Dedifferentiated amniotic fluid mesenchymal stem cell (primary cell): ENCODE results near the gene PRKACG.

ENCODE experiments used
- DNase-seq: peaks from one replicate; pipeline ENCODE4 v3.0.0-alpha.2; 2016; ENCODE audit errors: extremely low spot score

Gene PRKACG

DNA sequence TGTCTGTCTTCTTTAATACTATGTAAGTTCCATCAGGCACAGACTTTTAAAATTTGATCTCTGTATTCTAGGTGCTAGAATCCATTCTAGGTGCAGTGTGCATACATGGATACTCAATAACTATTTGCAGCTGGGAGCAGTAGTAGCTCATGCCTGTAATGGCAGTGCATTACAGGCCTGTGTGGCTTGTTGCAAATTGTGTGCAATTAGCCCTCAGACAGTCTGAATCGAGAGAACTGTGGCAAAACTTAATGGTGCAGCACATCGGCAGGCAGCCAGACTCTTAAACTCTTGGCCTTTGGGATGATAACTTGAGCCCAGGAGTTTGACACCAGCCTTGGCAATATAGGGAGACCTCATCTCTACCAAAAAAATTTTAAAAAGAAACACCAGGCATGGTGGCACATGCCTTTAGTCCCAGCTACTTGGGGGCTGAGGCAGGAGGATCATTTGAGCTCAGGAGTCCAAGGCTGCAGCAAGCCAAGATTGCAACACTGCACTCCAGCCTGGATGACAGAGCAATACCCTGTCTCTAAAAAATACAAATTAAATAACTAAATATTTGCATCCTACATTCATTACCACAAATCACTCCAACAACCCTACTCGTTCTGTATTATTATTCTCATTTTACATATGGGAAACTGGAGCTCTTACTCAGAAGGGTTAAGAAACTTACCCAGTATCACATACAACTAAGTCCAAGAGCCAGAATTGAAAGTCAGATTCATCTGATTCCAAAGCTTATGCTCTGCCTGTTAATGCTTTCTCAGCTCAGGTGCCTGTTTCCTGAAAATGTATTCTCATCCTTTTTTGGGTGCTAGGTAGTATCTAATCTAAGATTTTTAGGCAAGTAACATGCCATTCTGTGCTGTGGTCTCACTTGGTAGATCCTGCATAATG is 30.1 kb downstream of the PRKACG start:
- DNase-seq = no peak

DNA sequence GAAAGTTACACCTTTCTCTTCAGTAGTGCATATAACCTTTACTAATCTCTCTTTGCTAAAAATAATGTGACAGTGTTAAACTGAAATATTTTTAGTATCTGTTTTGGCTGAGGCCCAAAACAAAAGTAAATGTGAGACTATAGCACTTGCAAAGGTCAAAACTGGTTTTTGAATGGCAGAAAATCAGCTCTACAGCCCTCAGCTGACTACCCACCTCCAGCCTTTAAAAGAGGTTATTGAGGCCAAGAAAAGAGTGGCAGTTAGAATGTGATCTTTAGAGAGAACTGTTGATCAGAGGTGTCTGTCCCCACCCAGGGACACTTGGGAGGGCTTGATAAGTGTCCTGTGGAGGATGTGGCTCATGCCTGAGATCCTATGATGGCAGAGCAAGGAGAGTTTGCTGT is 30.9 kb downstream of the PRKACG start:
- DNase-seq = no peak

DNA sequence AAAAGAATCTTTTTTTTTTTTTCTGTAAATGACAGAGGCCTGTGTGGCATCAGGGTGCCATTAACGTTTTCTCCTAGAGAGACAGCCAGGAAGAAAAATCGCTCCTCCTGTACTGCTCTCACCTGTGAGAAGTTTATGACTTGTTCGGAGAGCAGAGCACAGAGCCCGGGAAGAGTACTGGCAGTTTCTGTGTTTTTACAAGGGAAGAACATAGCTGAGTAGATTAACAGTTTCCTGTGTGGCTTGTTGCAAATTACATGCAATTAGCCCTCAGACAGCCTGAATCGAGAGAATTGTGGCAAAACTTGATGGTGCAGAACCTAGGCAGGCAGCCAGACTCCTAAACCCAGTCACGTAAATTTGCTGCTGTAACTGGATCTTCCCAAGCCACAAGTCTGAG is 32.1 kb downstream of the PRKACG start:
- no peak for DNase-seq

DNA sequence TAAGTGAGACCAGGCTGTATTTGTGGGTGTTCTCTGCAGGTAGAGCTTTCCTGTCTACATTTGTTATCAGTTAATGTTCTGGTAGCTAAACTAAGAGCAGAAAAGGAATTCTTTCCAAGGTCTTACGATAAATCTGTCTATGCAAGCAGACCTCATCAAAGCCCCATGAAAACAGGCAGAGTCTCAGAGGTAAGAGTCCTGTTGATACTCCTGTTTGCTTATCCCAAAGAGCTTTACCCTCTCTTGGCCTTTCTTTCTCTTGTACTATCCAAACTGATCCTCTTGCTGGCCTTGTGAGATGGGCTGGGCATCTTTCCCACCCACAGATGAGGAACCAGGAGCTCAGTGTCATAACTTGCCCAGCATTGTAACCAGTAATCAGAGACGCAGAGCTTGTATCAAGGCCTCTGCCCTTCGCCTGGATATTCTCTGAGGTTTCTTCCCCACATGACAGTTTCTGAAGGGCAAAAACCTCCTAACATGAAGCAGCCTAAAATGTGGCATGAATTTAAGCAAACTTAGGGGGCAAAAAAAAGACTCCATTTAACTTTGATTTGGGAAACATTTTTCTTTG is 33.5 kb downstream of the PRKACG start:
- no peak for DNase-seq

DNA sequence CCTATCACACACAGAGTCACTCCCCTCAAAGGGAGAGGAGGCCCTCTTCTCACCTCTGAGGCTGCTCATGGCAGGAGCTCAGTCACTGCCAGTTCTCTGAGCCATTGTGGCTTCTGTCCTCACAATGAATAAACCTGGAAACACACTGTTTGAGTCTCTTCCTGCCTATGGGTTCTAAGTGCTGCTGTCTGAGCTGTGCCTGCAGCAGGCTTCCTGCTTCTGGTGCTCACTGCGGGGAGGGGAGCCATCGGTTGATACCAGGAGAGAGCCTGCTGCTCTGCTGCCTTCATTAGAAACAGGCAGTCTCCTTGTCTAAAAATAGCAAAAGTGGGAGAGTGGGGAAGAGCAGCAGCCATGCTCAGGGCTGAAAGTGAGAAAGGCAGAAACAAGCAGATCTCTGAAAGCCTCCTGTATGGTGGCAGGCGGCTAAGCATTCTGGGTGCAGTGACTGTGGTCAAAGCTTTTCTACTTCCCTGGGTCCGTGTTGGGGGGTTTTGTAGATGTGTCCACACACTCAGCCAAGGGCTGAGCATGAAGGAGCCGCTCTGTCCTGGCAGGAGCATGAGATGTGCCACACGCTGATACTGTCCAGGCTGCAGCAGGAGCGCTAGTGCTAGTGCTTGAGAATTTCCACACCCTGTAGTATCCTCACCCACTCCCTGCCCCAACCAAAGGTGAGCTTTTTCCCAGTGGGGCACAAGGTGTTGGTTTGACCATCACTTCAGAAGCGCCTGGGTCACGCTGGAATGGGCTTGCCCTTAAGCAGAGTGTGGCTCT is 34.2 kb downstream of the PRKACG start:
- no peak for DNase-seq

DNA sequence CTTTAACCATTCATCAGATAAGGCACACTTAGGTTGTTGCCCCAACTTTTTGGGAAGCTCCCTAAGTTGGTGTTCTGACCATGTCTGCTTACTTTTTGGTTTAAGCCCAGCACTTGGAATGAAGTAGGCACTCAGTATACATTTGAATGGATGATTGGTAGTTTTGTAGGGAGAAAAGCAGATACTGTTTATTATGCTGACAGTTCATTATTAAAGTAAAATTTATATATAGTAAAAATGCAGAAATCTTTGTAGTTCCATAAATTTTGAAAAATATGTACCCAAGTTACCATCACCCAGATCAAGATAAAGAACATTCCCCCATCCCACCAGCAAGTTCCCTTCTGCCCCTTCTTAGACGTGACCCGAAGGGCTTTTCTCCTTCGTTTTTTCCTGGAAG is 35.4 kb downstream of the PRKACG start:
- no peak for DNase-seq

DNA sequence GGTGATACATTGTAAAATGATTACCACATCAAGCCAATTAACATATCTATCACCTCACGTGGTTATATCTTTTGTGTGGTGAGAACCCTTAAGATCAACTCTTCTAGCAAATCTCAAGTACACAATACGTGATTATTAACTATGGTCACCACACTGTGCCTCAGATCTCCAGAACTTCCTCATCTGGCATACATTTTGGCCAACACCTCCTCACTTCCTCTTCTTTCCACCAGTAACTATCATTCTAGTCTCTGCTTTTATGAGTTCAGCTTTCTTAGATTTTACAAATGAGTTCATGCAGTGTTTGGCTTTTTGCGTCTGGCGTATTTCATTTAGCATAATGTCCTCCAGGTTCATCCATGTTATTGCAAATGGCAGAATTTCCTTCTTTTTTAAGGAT is 35.8 kb downstream of the PRKACG start:
- DNase-seq = no peak

DNA sequence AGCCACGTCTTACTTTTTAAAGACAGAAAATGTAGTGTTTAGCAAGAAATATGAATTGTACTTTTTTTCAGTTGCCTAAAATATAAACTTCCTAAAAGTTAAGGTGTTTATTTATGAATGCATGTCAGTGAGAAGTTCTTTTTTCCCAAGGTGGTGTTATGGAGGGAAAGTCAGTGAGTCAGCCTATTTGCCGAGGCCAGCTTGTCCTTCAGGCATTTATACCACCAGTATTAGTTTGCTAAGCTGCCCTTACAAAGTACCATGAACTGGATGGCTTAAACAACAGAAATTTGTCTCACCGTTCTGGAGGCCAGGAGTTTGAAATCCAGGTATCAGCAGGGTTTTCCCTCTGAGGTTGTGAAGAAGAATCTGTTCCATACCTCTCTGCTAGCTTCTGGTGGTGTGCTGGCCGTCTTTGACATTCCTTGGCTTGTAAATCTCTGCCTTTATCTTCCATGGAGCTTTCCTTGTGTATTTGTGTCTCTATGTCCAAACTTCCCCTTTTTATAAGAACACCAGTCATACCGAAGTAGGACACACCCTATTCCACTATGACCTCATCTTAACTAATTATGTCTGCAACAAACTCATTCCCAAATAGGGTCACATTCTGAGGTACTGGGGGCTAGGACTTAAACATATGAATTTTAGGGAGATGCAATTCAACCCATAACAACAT is 38.4 kb downstream of the PRKACG start:
- DNase-seq = no peak

DNA sequence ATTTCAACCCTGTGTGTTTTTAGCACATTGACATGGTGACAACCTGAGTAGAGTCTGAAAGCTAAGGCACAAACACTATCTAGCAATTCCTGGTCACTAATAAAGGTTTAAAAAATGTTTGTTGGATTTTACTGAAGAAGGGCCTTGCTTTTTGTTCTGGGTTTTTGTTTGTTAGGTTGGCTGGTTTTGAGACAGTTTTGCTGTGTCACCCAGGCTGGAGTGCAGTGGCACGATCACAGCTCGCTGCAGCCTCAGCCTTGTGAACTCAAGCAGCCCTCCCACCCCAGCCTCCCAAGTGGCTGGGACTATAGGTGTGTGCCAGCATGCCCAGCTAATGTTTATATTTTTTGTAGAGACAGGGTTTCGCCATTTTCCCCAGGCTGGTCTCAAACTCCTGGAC is 39.0 kb downstream of the PRKACG start:
- DNase-seq = no peak

DNA sequence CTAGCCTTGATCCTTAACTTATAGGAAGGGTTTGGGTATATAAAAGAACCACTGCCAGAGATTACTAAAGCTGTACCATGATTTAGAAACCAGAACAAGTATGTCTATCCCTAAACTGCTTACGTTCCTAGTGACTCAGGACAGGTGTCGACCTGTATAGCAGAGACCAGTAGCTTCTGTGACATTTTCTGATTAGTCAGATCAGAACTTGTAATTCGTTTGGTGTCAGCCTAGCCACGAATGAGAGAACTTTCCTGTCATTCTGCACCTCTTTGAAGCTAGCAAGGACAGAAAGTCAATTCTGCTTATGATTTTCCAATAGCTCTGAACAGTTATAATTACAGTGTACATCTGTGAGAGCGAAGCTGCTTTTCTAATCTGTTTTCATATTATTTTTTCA is 39.5 kb downstream of the PRKACG start:
- DNase-seq = no peak

DNA sequence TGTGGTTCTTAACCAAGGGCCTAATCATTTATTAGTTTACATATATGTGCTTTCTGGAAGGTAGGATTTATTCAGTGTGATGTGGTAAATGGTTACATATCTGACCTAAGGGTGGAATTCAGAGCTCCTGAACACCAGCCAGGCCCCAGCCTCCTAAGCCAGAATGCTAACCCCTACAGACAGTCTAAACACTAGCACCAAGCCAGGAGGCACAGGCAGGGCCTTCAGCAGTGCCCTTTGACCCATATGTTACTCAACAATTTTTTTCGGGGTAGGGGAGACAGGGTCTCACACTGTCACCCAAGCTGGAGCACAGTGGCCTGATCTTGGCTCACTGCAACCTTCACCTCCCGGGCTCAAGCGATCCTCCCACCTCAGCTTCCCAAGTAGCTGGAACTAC is 40.3 kb downstream of the PRKACG start:
- DNase-seq = no peak

DNA sequence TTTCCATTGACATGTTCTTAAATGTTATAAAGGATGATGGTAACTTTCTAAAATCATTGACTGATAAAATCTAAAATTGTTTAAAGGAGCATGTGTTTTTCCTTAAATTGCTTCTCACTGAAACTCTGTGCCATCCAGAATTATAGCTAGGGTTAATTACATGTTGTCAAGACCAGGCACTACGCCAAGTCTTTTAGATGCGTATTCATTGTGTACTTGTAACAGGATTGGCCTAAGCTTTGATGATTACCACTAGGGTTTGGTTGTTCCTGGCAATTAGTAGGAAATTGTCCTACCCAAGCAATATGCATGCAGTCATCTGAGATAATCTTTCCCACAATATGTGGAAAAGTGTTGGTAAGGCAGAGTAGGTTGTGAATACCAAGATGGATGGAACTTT is 43.8 kb downstream of the PRKACG start:
- no peak for DNase-seq

DNA sequence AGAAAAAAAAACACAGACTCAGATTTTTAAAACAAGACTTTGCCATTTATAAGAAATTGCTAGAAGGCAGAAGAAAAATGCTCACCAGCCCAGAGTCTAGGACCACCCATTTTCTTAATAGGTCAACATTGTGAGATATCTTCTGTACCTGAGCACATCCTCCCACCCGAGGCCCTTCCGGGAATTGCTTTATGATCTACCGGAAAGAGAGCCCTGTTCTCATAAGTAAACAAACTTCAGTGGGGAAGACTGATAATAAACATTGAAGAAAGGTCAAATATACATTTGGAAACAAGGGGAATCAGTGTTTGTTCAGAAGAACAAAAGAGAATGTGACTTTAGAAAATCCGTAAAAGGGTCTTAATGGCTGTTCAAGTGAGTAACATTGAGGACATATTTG is 44.4 kb downstream of the PRKACG start:
- DNase-seq = no peak

DNA sequence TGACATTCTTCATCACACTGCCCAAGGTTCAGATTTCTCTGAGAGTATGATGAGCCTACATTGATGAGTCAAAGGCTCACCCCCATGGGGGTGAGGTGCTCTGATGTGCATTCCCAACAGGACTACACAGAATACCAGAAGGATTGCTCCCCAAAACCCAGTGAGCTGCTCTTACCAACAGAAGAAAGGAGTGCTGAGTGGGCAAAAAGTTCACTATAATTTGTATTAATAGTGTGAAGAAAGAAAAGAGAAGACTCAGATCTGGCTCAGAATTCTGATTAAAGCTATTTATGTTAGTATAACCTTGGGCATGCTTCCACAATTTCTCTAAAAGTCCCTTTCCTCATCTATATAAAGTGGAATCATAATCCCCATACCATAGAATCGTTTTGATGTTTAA is 46.1 kb downstream of the PRKACG start:
- no peak for DNase-seq

DNA sequence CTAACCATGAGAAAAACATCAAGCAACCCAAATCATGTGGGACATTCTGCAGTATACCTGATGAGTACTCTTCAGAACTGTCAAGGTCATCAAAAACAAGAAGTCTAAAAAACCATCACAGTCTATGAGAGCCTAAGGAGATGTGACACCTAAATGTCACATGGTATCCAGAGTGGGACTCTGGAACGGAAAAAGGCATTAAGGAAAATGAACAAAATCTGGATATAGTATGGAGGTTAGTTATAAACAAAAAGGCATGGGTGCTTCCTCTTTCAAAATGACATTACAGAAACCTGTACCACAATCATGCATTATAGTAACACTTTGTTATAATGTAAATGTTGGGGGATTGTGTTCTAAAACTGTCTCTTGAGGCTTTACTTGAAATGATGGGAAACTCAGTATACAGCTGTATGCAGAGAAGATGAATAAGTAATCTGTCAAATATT is 47.4 kb downstream of the PRKACG start:
- DNase-seq = no peak

DNA sequence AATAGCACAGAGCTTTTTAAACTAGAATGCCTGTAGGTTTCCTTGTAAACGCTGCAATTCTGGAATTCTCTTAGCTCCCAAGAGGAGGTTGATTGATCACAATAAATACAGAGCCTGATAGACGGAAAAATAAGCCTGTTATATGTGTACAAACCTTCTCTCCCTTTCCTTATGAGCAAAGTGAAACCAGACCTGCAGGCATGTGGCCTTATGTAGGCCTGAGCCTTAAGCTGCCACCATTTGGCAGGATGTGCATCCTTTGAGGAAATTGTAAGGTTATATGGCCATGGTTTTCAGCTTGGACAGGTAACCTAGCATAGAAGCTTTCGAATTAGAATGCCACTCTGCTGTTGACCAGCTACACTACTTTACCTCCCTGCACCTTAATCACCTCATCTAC is 49.1 kb downstream of the PRKACG start:
- DNase-seq = no peak

DNA sequence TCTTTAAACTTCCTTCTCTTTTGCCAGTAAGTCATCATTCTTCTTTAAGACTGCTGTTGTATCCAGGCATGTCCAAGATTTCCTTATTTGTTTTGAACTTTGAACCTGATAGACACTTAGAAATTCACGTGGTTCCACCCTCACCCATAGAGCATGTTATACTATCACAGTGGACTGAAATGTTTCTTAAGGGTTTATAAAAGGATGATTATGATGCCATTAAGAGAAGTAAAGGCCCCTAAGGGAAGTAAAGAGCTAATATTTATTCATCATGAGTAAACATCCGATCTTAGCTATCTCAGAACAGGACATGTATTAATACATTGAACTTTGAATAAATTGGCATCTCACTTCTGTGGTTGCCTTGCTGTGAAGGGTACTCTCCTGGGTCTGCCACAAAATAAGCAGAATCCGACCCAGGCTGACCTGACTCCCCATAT is 49.8 kb downstream of the PRKACG start:
- DNase-seq = no peak

DNA sequence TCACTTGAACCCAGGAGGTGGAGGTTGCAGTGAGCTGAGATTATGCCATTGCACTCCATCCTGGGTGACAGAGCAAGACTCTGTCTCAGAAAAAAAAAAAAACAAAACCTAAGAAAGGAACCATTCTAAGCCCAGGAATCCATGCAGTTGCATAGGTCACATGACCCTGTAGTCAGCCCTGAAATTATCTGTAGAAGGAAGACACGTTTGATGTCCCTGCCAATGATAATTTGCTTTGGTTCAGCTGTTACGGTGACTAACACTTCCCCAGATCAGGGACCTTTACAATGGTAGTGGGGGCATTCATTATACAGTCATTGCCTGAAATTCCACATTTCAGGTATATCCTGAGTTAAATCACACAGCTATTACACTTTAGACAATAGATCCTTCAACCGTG is 50.5 kb downstream of the PRKACG start:
- no peak for DNase-seq
